Nephron (organoid): ENCODE data around the gene ARL15.

Experiments
- H3K27ac Mint-ChIP-seq, 3 experiments: 2 replicates each; pipeline ENCODE4 v1.8.0; 2020; ENCODE audit warnings: mixed read lengths in 3 of 3, mild to moderate bottlenecking in 2 of 3, moderate library complexity in 1 of 3
- H3K27me3 Mint-ChIP-seq: 2 replicates; pipeline ENCODE4 v1.8.0; 2021; ENCODE audit warnings: low read depth, mild to moderate bottlenecking, moderate library complexity, mixed read lengths
- H3K36me3 Mint-ChIP-seq: 2 replicates; pipeline ENCODE4 v1.8.0; 2020; ENCODE audit warnings: low read depth, mixed read lengths
- H3K4me1 Mint-ChIP-seq: 2 replicates; pipeline ENCODE4 v1.8.0; 2020; ENCODE audit warnings: mixed read lengths
- H3K4me3 Mint-ChIP-seq, 3 experiments: 2 replicates each; pipeline ENCODE4 v1.8.0; 2020; ENCODE audit warnings: mild to moderate bottlenecking in 3 of 3, mixed read lengths in 3 of 3, moderate library complexity in 2 of 3
- H3K9me3 Mint-ChIP-seq: 2 replicates; pipeline ENCODE4 v1.8.0; 2020; ENCODE audit warnings: mixed read lengths
- TF ChIP-seq, protein P1 (sequence below), 3 experiments: fragments of 200-600 bp; sonication (generic); IDR thresholded peaks; one replicate each; pipeline ENCODE4 v1.5.0; 2021; ENCODE audit warnings: antibody characterized with exemption in 3 of 3; ENCODE audit not compliant: unreplicated experiment in 3 of 3

The ARL15 gene

GRCh38 chr5:54311176-54311677, 854 bp upstream of the ARL15 start:
- peak overlapping the region; percentile 80 to 95 (median 87) for H3K27ac Mint-ChIP-seq

GRCh38 chr5:54309691-54310432, 511 bp downstream of the ARL15 start:
- Mint-ChIP-seq H3K27ac (peak overlapping the region; percentile 80 to 95 (median 87)), H3K4me1 (peaks cover 14% of the 10 kb centered on the region), H3K4me3 (peak overlapping the region; percentile 94 to 96 (median 94)), H3K9me3 (no peaks in the 10 kb centered on the region), H3K27me3 (peaks cover 30% of the 10 kb centered on the region), H3K36me3 (no peaks in the 10 kb centered on the region)
- TF ChIP-seq, protein P1, sequence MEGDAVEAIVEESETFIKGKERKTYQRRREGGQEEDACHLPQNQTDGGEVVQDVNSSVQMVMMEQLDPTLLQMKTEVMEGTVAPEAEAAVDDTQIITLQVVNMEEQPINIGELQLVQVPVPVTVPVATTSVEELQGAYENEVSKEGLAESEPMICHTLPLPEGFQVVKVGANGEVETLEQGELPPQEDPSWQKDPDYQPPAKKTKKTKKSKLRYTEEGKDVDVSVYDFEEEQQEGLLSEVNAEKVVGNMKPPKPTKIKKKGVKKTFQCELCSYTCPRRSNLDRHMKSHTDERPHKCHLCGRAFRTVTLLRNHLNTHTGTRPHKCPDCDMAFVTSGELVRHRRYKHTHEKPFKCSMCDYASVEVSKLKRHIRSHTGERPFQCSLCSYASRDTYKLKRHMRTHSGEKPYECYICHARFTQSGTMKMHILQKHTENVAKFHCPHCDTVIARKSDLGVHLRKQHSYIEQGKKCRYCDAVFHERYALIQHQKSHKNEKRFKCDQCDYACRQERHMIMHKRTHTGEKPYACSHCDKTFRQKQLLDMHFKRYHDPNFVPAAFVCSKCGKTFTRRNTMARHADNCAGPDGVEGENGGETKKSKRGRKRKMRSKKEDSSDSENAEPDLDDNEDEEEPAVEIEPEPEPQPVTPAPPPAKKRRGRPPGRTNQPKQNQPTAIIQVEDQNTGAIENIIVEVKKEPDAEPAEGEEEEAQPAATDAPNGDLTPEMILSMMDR (IDR thresholded peaks at IDR 0.05; ENCODE audit: unreplicated experiment in 3 of 3), result no peak

More at GRCh38 chr5:54311176-54311677, 854 bp upstream of the ARL15 start:
- TF ChIP-seq, protein P1 (IDR thresholded peaks at IDR 0.05; ENCODE audit: unreplicated experiment in 3 of 3), result no peak
- Mint-ChIP-seq H3K27me3 (peaks cover 30% of the 10 kb centered on the region), H3K4me1 (peaks cover 14% of the 10 kb centered on the region), H3K9me3 (no peaks in the 10 kb centered on the region), H3K4me3 (peak overlapping the region; percentile 94 to 96 (median 94)), H3K36me3 (no peaks in the 10 kb centered on the region)

DNA sequence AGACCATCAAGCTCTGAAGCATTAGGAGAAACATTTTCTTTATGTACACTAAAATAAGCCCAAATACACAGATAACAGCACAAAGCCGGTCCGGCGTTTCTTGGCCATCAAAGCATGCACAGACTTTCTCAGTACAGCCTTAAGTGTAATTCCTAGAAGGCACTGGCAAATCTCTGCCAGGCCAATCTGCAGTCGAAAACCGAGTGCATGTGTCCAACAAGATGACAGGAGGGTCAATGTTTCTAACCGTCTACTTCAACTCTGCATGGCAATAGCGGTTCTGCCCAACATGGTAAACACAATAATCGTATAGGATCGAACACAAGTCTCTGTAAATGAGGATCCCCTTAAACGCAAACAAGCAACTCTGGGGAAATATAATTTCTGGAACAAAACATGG, 1.1 kb downstream of the ARL15 start:
- TF ChIP-seq, protein P1 (IDR thresholded peaks at IDR 0.05; ENCODE audit: unreplicated experiment in 3 of 3), result no peak

GRCh38 chr5:54307583-54307982, 2.8 kb downstream of the ARL15 start:
- Mint-ChIP-seq H3K27me3 (peaks cover 20% of the 10 kb centered on the region), H3K9me3 (no peaks in the 10 kb centered on the region), H3K27ac (no peak overlapping the region), H3K4me3 (peak overlapping the region in 2 of 3 experiments; percentile 29 to 40), H3K36me3 (no peaks in the 10 kb centered on the region), H3K4me1 (peaks cover 14% of the 10 kb centered on the region)
- TF ChIP-seq, protein P1 (IDR thresholded peaks at IDR 0.05; ENCODE audit: unreplicated experiment in 3 of 3), result no peak

More for the DNA sequence above, 1.1 kb downstream of the ARL15 start:
- Mint-ChIP-seq H3K4me3 (peak overlapping the region; percentile 94 to 96 (median 94)), H3K4me1 (peaks cover 14% of the 10 kb centered on the region), H3K36me3 (no peaks in the 10 kb centered on the region), H3K9me3 (no peaks in the 10 kb centered on the region), H3K27ac (peak overlapping the region in 2 of 3 experiments; percentile 41 to 95), H3K27me3 (peaks cover 26% of the 10 kb centered on the region)

GRCh38 chr5:54306893-54307292, 3.5 kb downstream of the ARL15 start:
- Mint-ChIP-seq H3K4me1 (peaks cover 14% of the 10 kb centered on the region), H3K36me3 (no peaks in the 10 kb centered on the region), H3K27me3 (peaks cover 15% of the 10 kb centered on the region), H3K27ac (no peak overlapping the region), H3K4me3 (no peak overlapping the region), H3K9me3 (no peaks in the 10 kb centered on the region)
- TF ChIP-seq, protein P1 (IDR thresholded peaks at IDR 0.05; ENCODE audit: unreplicated experiment in 3 of 3), result no peak
